ENCODE data around the gene KCNJ10.

The KCNJ10 gene

GRCh38 chr1:159961636-159962035, 108.3 kb downstream of the KCNJ10 start:
- H3F3A ChIP-seq (ENCODE audit: insufficient read depth, low read length), result no peaks in the 10 kb centered on the region
- no peaks in the 10 kb centered on the region for H4K20me1 ChIP-seq (ENCODE audit: insufficient read depth, low read length)
- 0 out of 2 replicates have a peak, but pooled peaks cover 8% of the 10 kb centered on the region for H3K27me3 ChIP-seq (ENCODE audit: insufficient read depth, low read length)
- no peak overlapping the region for H2AFZ ChIP-seq (ENCODE audit: low read length)
- no peaks in the 10 kb centered on the region for H3K79me2 ChIP-seq (ENCODE audit: insufficient read depth, low read length)
- no peak overlapping the region for H3K9ac ChIP-seq (ENCODE audit: low read length)
- no peaks in the 10 kb centered on the region for H3K9me2 ChIP-seq (ENCODE audit: low read depth, low read length)
- H3K4me1 ChIP-seq (ENCODE audit: insufficient read depth, low read length, severe bottlenecking), result no peaks in the 10 kb centered on the region
- TF ChIP-seq EZH2 (IDR thresholded peaks at IDR 0.05; ENCODE audit: borderline replicate concordance, low read length), result no peak
- no peak for TF ChIP-seq CTCF (IDR thresholded peaks at IDR 0.05; ENCODE audit: low read length)
- no peak overlapping the region for H3K4me3 ChIP-seq (ENCODE audit: low read depth, low read length, poor library complexity, severe bottlenecking)
- no peak overlapping the region for H3K27ac ChIP-seq (ENCODE audit: low read depth, low read length, poor library complexity, severe bottlenecking)
- no peaks in the 10 kb centered on the region for H3K9me3 ChIP-seq (ENCODE audit: low read length)
- H3K4me2 ChIP-seq (ENCODE audit: low read length), result no peak overlapping the region
- H3K36me3 ChIP-seq (ENCODE audit: insufficient read depth, low read length), result no peaks in the 10 kb centered on the region

- H3K27me3 ChIP-seq (ENCODE audit: insufficient read depth, low read length), result peaks cover 8% of the 10 kb centered on the region; the same call in 1 of the 2 replicates
- no peak overlapping the region for H3K9ac ChIP-seq (ENCODE audit: low read length)
- no peaks in the 10 kb centered on the region for H3K9me2 ChIP-seq (ENCODE audit: low read depth, low read length)
- H3K4me3 ChIP-seq (ENCODE audit: low read depth, low read length, poor library complexity, severe bottlenecking), result no peak overlapping the region
- H3F3A ChIP-seq (ENCODE audit: insufficient read depth, low read length), result no peaks in the 10 kb centered on the region
- TF ChIP-seq CTCF (IDR thresholded peaks at IDR 0.05; ENCODE audit: low read length) (no peak), EZH2 (IDR thresholded peaks at IDR 0.05; ENCODE audit: borderline replicate concordance, low read length) (no peak)
- H2AFZ ChIP-seq (ENCODE audit: low read length), result no peak overlapping the region
- H3K4me2 ChIP-seq (ENCODE audit: low read length), result no peak overlapping the region
- no peaks in the 10 kb centered on the region for H3K36me3 ChIP-seq (ENCODE audit: insufficient read depth, low read length)
- no peaks in the 10 kb centered on the region for H4K20me1 ChIP-seq (ENCODE audit: insufficient read depth, low read length)
- H3K79me2 ChIP-seq (ENCODE audit: insufficient read depth, low read length), result no peaks in the 10 kb centered on the region
- H3K27ac ChIP-seq (ENCODE audit: low read depth, low read length, poor library complexity, severe bottlenecking), result no peak overlapping the region
- no peaks in the 10 kb centered on the region for H3K9me3 ChIP-seq (ENCODE audit: low read length)
- H3K4me1 ChIP-seq (ENCODE audit: insufficient read depth, low read length, severe bottlenecking), result no peaks in the 10 kb centered on the region
Observed at GRCh38 chr1:159960721-159961381, 109.1 kb downstream of the KCNJ10 start.

DNA sequence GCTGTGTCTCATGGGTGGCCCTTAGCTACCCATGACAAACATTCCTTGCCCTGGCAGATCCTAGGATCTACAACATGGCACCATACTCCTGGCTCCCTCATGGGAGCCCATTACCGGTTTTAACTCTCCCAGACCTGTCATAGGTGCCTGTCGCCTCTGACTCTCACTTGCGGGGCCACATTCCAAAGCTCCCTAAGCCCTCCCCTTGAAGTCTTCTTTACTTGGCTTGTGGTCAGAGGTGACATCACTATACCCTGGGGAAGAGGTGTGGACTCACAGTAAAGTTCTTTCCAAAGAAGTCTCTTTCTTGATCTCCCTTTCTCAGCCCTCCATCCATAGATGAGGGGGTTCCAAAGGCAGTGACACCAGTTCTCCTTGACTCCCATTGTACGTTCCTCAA, 110.5 kb downstream of the KCNJ10 start:
- H3K9ac ChIP-seq (ENCODE audit: low read length), result no peak overlapping the region
- H3K27ac ChIP-seq (ENCODE audit: low read depth, low read length, poor library complexity, severe bottlenecking), result no peak overlapping the region
- no peak for TF ChIP-seq EZH2 (IDR thresholded peaks at IDR 0.05; ENCODE audit: borderline replicate concordance, low read length)
- no peak overlapping the region for H3K4me3 ChIP-seq (ENCODE audit: low read depth, low read length, poor library complexity, severe bottlenecking)
- H3F3A ChIP-seq (ENCODE audit: insufficient read depth, low read length), result no peaks in the 10 kb centered on the region
- H3K4me1 ChIP-seq (ENCODE audit: insufficient read depth, low read length, severe bottlenecking), result no peaks in the 10 kb centered on the region
- no peak overlapping the region for H3K4me2 ChIP-seq (ENCODE audit: low read length)
- no peak overlapping the region for H2AFZ ChIP-seq (ENCODE audit: low read length)
- H4K20me1 ChIP-seq (ENCODE audit: insufficient read depth, low read length), result no peaks in the 10 kb centered on the region
- no peaks in the 10 kb centered on the region for H3K79me2 ChIP-seq (ENCODE audit: insufficient read depth, low read length)
- H3K27me3 ChIP-seq (ENCODE audit: insufficient read depth, low read length), result peaks cover 8% of the 10 kb centered on the region; the same call in 1 of the 2 replicates
- H3K9me2 ChIP-seq (ENCODE audit: low read depth, low read length), result no peaks in the 10 kb centered on the region
- H3K9me3 ChIP-seq (ENCODE audit: low read length), result no peaks in the 10 kb centered on the region
- H3K36me3 ChIP-seq (ENCODE audit: insufficient read depth, low read length), result no peaks in the 10 kb centered on the region
